Right renal pelvis (tissue), 4 donors: Measurements from ENCODE around the gene MTHFD2L. TPM values are rescaled to one million over a fixed set of nuclear protein-coding genes. Genes with fewer than 3 reads are reported as not detected.
"Not testable (repeated sequence)": the region's sequence is repeated elsewhere in the genome, so short reads cannot be mapped to it uniquely, and the experiment has no call there.

Experiments
- DNase-seq, 4 donors: peaks; one replicate each; pipeline ENCODE4 v3.0.0-alpha.2; 2013; ENCODE audit warnings: low read depth in 4 of 4, low spot score in 3 of 4, missing footprints in 1 of 4
- polyA plus RNA-seq, 4 donors: library from polyadenylated mRNA; unstranded; fragments of 120-200 nt; gene quantifications; one replicate each; pipeline ENCODE4 v1.2.1, GENCODE V29; 2013; ENCODE audit not compliant: insufficient read length in 4 of 4

The MTHFD2L gene
- polyA plus RNA-seq, 4 donors: 22.6 to 31.0 (median 29.5) TPM

- DNase-seq: no peak
Observed at GRCh38 chr4:74328501-74328900, 170.6 kb downstream of the MTHFD2L start.

- DNase-seq: no peak
Observed at GRCh38 chr4:74329307-74329706, 171.4 kb downstream of the MTHFD2L start.

GRCh38 chr4:74330295-74330750 is 172.4 kb downstream of the MTHFD2L start:
- no peak for DNase-seq

GRCh38 chr4:74331252-74331651 is 173.3 kb downstream of the MTHFD2L start:
- no peak for DNase-seq

GRCh38 chr4:74331944-74332343 is 174.0 kb downstream of the MTHFD2L start:
- DNase-seq: no peak

GRCh38 chr4:74334636-74335035 is 176.7 kb downstream of the MTHFD2L start:
- DNase-seq: no peak

GRCh38 chr4:74335341-74336021 is 177.6 kb downstream of the MTHFD2L start:
- no peak for DNase-seq

- no peak for DNase-seq
Observed at GRCh38 chr4:74338792-74339333, 180.9 kb downstream of the MTHFD2L start.

GRCh38 chr4:74339501-74339900 is 181.6 kb downstream of the MTHFD2L start:
- DNase-seq: no peak

- not testable (repeated sequence) for DNase-seq
Observed at GRCh38 chr4:74340421-74340820, 182.5 kb downstream of the MTHFD2L start.

- no peak for DNase-seq
Observed at GRCh38 chr4:74344031-74344430, 186.1 kb downstream of the MTHFD2L start.

Other genes with a start within 250 kb of the MTHFD2L start
- 10 to 100 TPM in 1 of 4 donors, 1 to 10 TPM in 3; 4.8 to 15.0 (median 5.8) TPM for gene PF4, start 176.1 kb upstream of the MTHFD2L start, polyA plus RNA-seq
- 10 to 100 TPM; 13.2 to 55.2 (median 20.9) TPM for gene PPBP, start 169.9 kb upstream of the MTHFD2L start, polyA plus RNA-seq
- under 1 TPM; 0.15 to 0.27 (median 0.19) TPM for gene CXCL5, start 159.4 kb upstream of the MTHFD2L start, polyA plus RNA-seq
- under 1 TPM; 0.09 to 0.36 (median 0.31) TPM for gene CXCL3, start 119.4 kb upstream of the MTHFD2L start, polyA plus RNA-seq
- gene CXCL2, start 58.9 kb upstream of the MTHFD2L start, polyA plus RNA-seq: under 1 TPM; 0.24 to 0.73 (median 0.26) TPM
- 1 to 10 TPM; 1.2 to 1.4 (median 1.2) TPM for gene EPGN, start 150.4 kb downstream of the MTHFD2L start, polyA plus RNA-seq
- gene EREG, start 207.0 kb downstream of the MTHFD2L start, polyA plus RNA-seq: under 1 TPM in 2 of 4 donors, not detected in 2; 0.10 to 0.19 TPM